HCT116 (cell line): ENCODE results near the gene MFSD6. TPM values are rescaled to one million over a fixed set of nuclear protein-coding genes. Genes with fewer than 3 reads are reported as not detected.

Experiments used
- ATAC-seq: fragments of 200-7000 bp; cut with Tn5 transposase; 2 replicates; pipeline ENCODE4 v1.9.1; 2020; ENCODE audit warnings: mild to moderate bottlenecking, moderate library complexity
- BruUV-seq: library from RNA; stranded (reverse); fragments of 400-500 nt; replicated peaks from 2 replicates; lab custom pipeline; 2021; lab: Mats Ljungman, UMichigan
- CTCF ChIA-PET: fragments of 300-600 bp; sonication (Branson Sonifier 250); formaldehyde crosslinking; loops from one replicate; lab custom pipeline; 2021; ENCODE audit warnings: antibody characterized with exemption; lab: Charles Lee
- POLR2A ChIA-PET: fragments of 300-600, 350-600 bp; sonication (Branson Sonifier 250); formaldehyde crosslinking; loops from one replicate; lab custom pipeline; 2021; ENCODE audit warnings: antibody characterized with exemption; lab: Charles Lee
- RAD21 ChIA-PET, 2 experiments: fragments of 300-600 bp; sonication (Branson Sonifier 250); formaldehyde crosslinking; loops; one replicate each; lab custom pipeline; 2023; ENCODE audit warnings: low total read pairs in 2 of 2; ENCODE audit not compliant: uncharacterized antibody in 2 of 2, unreplicated experiment in 2 of 2, low non-redundant PET in 1 of 2; lab: Charles Lee
- DNase-seq: peaks from one replicate; pipeline ENCODE4 v3.0.0-alpha.2; 2010; ENCODE audit warnings: low read depth, low spot score
- H2AFZ ChIP-seq: fragments of 200-600 bp; shearing (Covaris generic), sonication (generic); 2 replicates; pipeline ENCODE4 v1.6.1; 2017; ENCODE audit warnings: low read depth, mixed run types, mixed read lengths, antibody characterized with exemption, low read length; ENCODE audit not compliant: poor library complexity, severe bottlenecking
- H3K27ac ChIP-seq: 2 replicates; pipeline ENCODE4 v1.5.1; 2012; ENCODE audit warnings: low read depth, low read length
- H3K27me3 ChIP-seq: fragments of 200-600 bp; sonication (generic); 2 replicates; pipeline ENCODE4 v1.6.1; 2016; ENCODE audit warnings: mixed run types, low read length, mixed read lengths; ENCODE audit not compliant: insufficient read depth
- H3K36me3 ChIP-seq, 2 experiments: fragments of 200-500 bp in 1 of 2; fragments of 200-600 bp in 1 of 2; sonication (Bioruptor generic) in 1 of 2; sonication (generic) in 1 of 2; 2 replicates each; pipeline versions ENCODE4 v1.5.1 to v1.6.1; 2014 to 2016; ENCODE audit warnings: low read length in 2 of 2, inconsistent platforms in 1 of 2, mixed read lengths in 1 of 2, mixed run types in 1 of 2; ENCODE audit not compliant: insufficient read depth in 2 of 2, control insufficient read depth in 1 of 2
- H3K4me1 ChIP-seq, 2 experiments: fragments of 200-600 bp in 1 of 2; sonication (generic) in 1 of 2; 2 replicates each; pipeline versions ENCODE4 v1.5.1 to v1.6.1; 2012 to 2017; ENCODE audit warnings: low read length in 2 of 2, inconsistent platforms in 1 of 2, mild to moderate bottlenecking in 1 of 2, mixed read lengths in 1 of 2, mixed run types in 1 of 2, moderate library complexity in 1 of 2; ENCODE audit not compliant: insufficient read depth in 2 of 2, control insufficient read depth in 1 of 2
- H3K4me2 ChIP-seq: fragments of 200-600 bp; sonication (generic); 2 replicates; pipeline ENCODE4 v1.6.1; 2017; ENCODE audit warnings: mixed run types, low read length, mixed read lengths
- H3K4me3 ChIP-seq, 2 experiments: fragments of 200-600 bp in 1 of 2; sonication (generic) in 1 of 2; replicated peaks in 1 of 2; 2 replicates each; pipeline ENCODE4 v1.5.1; 2011 to 2016; ENCODE audit warnings: low read length in 2 of 2, control low read depth in 1 of 2, low read depth in 1 of 2, mild to moderate bottlenecking in 1 of 2, mixed read lengths in 1 of 2, mixed run types in 1 of 2
- H3K79me2 ChIP-seq: fragments of 200-600 bp; sonication (generic); 2 replicates; pipeline ENCODE4 v1.6.1; 2017; ENCODE audit warnings: mild to moderate bottlenecking, mixed run types, low read length, moderate library complexity, mixed read lengths; ENCODE audit not compliant: insufficient read depth
- H3K9ac ChIP-seq: fragments of 200-600 bp; sonication (generic); 2 replicates; pipeline ENCODE4 v1.6.1; 2016; ENCODE audit warnings: low read length, mixed read lengths
- H3K9me2 ChIP-seq: fragments of 200-600 bp; sonication (generic), shearing (Covaris generic); 2 replicates; pipeline ENCODE4 v1.6.1; 2017; ENCODE audit warnings: mixed run types, mild to moderate bottlenecking, moderate library complexity; ENCODE audit not compliant: insufficient read depth
- H3K9me3 ChIP-seq, 2 experiments: fragments of 200-500 bp in 1 of 2; fragments of 200-600 bp in 1 of 2; sonication (Bioruptor generic) in 1 of 2; sonication (generic) in 1 of 2; 2 replicates each; pipeline ENCODE4 v1.6.1; 2014 to 2017; ENCODE audit warnings: low read length in 2 of 2, mixed read lengths in 2 of 2, inconsistent platforms in 1 of 2, low read depth in 1 of 2, mild to moderate bottlenecking in 1 of 2, mixed run types in 1 of 2, moderate library complexity in 1 of 2; ENCODE audit not compliant: control insufficient read depth in 1 of 2, insufficient read depth in 1 of 2
- H4K20me1 ChIP-seq: fragments of 200-600 bp; sonication (generic), shearing (Covaris generic); 2 replicates; pipeline ENCODE4 v1.6.1; 2017; ENCODE audit warnings: mixed run types, mild to moderate bottlenecking, moderate library complexity; ENCODE audit not compliant: insufficient read depth
- CBX3 ChIP-seq: IDR thresholded peaks from 2 replicates; pipeline ENCODE4 v1.6.1; 2012; ENCODE audit warnings: low read depth
- CTCF ChIP-seq, 3 experiments: fragments of 200-600 bp in 1 of 3; sonication (generic) in 1 of 3; IDR thresholded peaks in 2 of 3; conservative IDR thresholded peaks in 1 of 3; 2 replicates each; pipeline ENCODE4 v1.5.1; 2012 to 2017; ENCODE audit warnings: low read depth in 2 of 3, low read length in 2 of 3, antibody characterized with exemption in 1 of 3, borderline replicate concordance in 1 of 3, control low read depth in 1 of 3, mild to moderate bottlenecking in 1 of 3, mixed read lengths in 1 of 3, mixed run types in 1 of 3, moderate library complexity in 1 of 3; ENCODE audit not compliant: insufficient read depth in 1 of 3
- ELF1 ChIP-seq: IDR thresholded peaks from 2 replicates; pipeline ENCODE4 v1.6.1; 2012; ENCODE audit warnings: low read depth, borderline replicate concordance
- EZH2phosphoT487 ChIP-seq: fragments of 200-600 bp; IDR thresholded peaks from 2 replicates; pipeline ENCODE4 v1.6.1; 2018; ENCODE audit warnings: antibody characterized with exemption, borderline replicate concordance
- JUND ChIP-seq: IDR thresholded peaks from 2 replicates; pipeline ENCODE4 v1.6.1; 2012
- MAX ChIP-seq: IDR thresholded peaks from 2 replicates; pipeline ENCODE4 v1.6.1; 2012
- POLR2A ChIP-seq: IDR thresholded peaks from 2 replicates; pipeline ENCODE4 v1.7.0; 2011; ENCODE audit warnings: borderline replicate concordance; ENCODE audit not compliant: insufficient read depth, insufficient read length; ENCODE audit errors: extremely low read depth
- POLR2AphosphoS5 ChIP-seq: IDR thresholded peaks from 2 replicates; pipeline ENCODE4 v1.6.1; 2011; ENCODE audit warnings: mild to moderate bottlenecking, low read depth, low read length, moderate library complexity
- SP1 ChIP-seq: IDR thresholded peaks from 2 replicates; pipeline ENCODE4 v1.6.1; 2012; ENCODE audit warnings: low read depth
- SRF ChIP-seq: IDR thresholded peaks from 2 replicates; pipeline ENCODE4 v1.6.1; 2012; ENCODE audit warnings: low read depth
- YY1 ChIP-seq: IDR thresholded peaks from 2 replicates; pipeline ENCODE4 v1.6.1; 2011; ENCODE audit warnings: low read length, low read depth, moderate library complexity, mild to moderate bottlenecking; ENCODE audit not compliant: insufficient replicate concordance; ENCODE audit errors: extremely low read depth
- ZBTB33 ChIP-seq: IDR thresholded peaks from 2 replicates; pipeline ENCODE4 v1.6.1; 2011; ENCODE audit warnings: mild to moderate bottlenecking, low read length, moderate library complexity; ENCODE audit not compliant: insufficient replicate concordance; ENCODE audit errors: extremely low read depth
- ZFX ChIP-seq: fragments of 450-650 bp; IDR thresholded peaks from 2 replicates; pipeline ENCODE4 v1.6.1; 2017
- intact Hi-C: fragments of 100-400 bp; cut with micrococcal nuclease; formaldehyde crosslinking; loops from 2 replicates; pipeline ENCODE4 v1.10.0; 2022
- total RNA-seq: library from RNA; stranded (reverse); gene quantifications from one replicate; pipeline ENCODE4 v1.2.1, GENCODE V29; 2021; ENCODE audit not compliant: unreplicated experiment

The MFSD6 gene
- total RNA-seq, 1 experiment from 2014 or later = 18.6 TPM

GRCh38 chr2:190446750-190447516 lies 38.8 kb downstream of the MFSD6 start:
- RAD21 ChIA-PET = no interaction called here
- no peak overlapping the region for H3K27ac ChIP-seq
- no peaks in the 10 kb centered on the region for H4K20me1 ChIP-seq
- no peak overlapping the region for H3K4me2 ChIP-seq
- no peaks in the 10 kb centered on the region for H3K27me3 ChIP-seq
- no peak overlapping the region for H3K4me3 ChIP-seq
- no peak overlapping the region for H2AFZ ChIP-seq
- no peaks in the 10 kb centered on the region for H3K79me2 ChIP-seq
- no peak for ATAC-seq
- TF ChIP-seq MAX = no peak
- no peak for TF ChIP-seq CBX3
- no peak for TF ChIP-seq POLR2A
- no peak for TF ChIP-seq YY1
- TF ChIP-seq ZFX = no peak
- TF ChIP-seq, all 23 proteins: peak for 0
- no TSS peak for BruUV-seq
- intact Hi-C loops = no loop called here
- H3K9ac ChIP-seq = no peak overlapping the region
- ChIA-PET POLR2A (no interaction called here), CTCF (no interaction called here)
- no peaks in the 10 kb centered on the region for H3K9me2 ChIP-seq
- H3K9me3 ChIP-seq = no peaks in the 10 kb centered on the region
- H3K36me3 ChIP-seq = no peaks in the 10 kb centered on the region
- no peak for DNase-seq
- H3K4me1 ChIP-seq = no peaks in the 10 kb centered on the region

DNA sequence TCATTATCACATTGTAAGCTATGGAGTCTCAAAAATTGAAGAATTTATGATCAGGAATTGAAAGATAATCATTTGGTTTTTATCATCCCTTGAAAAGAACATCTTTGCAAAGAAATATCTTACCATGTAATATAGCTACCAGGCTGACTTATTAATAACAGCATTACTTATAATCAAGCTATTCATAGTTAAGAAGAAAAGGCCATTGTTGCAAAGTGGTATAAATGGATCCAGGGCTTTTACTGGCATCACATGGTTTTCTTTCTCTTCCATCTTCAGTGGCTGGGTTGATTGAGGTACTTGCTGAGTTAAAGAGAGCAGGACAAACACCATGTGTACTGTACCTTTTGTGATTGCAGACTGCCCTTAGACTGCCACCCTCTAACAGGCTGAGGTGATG lies 39.6 kb downstream of the MFSD6 start:
- no peaks in the 10 kb centered on the region for H3K4me1 ChIP-seq
- no peaks in the 10 kb centered on the region for H3K27me3 ChIP-seq
- POLR2A ChIA-PET = no interaction called here
- H3K4me3 ChIP-seq = no peak overlapping the region
- no TSS peak for BruUV-seq
- H3K27ac ChIP-seq = no peak overlapping the region
- CTCF ChIA-PET = no interaction called here
- no peaks in the 10 kb centered on the region for H4K20me1 ChIP-seq
- H3K79me2 ChIP-seq = no peaks in the 10 kb centered on the region
- no peak overlapping the region for H2AFZ ChIP-seq
- no peaks in the 10 kb centered on the region for H3K9me3 ChIP-seq
- ATAC-seq (no peak), DNase-seq (no peak)
- RAD21 ChIA-PET = no interaction called here
- H3K9ac ChIP-seq = no peak overlapping the region
- intact Hi-C loops = no loop called here
- H3K9me2 ChIP-seq = no peaks in the 10 kb centered on the region
- H3K36me3 ChIP-seq = no peaks in the 10 kb centered on the region
- no peak overlapping the region for H3K4me2 ChIP-seq
- no peak for TF ChIP-seq JUND
- TF ChIP-seq SRF = no peak
- no peak for TF ChIP-seq SP1
- no peak for TF ChIP-seq ELF1
- TF ChIP-seq CTCF (IDR thresholded peaks at IDR 0.05 in 2 of 3, conservative IDR thresholded peaks at IDR 0.05 in 1 of 3; ENCODE audit: borderline replicate concordance in 1 of 3, insufficient read depth in 1 of 3, low read depth in 2 of 3, low read length in 2 of 3) = no peak
- TF ChIP-seq EZH2phosphoT487 = no peak
- no peak for TF ChIP-seq ZBTB33
- no peak for TF ChIP-seq POLR2AphosphoS5
